Measurements from ENCODE around the gene GRM1.
"Not testable (repeated sequence)": the region's sequence is repeated elsewhere in the genome, so short reads cannot be mapped to it uniquely, and the experiment has no call there.

GRM1 gene

GRCh38 chr6:146200176-146200575 lies 171.3 kb downstream of the GRM1 start:
- no peak for DNase-seq

- no peak for DNase-seq
Observed at GRCh38 chr6:146202570-146202969, 173.7 kb downstream of the GRM1 start.

- no peak for DNase-seq
Observed at GRCh38 chr6:146209942-146210341, 181.1 kb downstream of the GRM1 start.

DNA sequence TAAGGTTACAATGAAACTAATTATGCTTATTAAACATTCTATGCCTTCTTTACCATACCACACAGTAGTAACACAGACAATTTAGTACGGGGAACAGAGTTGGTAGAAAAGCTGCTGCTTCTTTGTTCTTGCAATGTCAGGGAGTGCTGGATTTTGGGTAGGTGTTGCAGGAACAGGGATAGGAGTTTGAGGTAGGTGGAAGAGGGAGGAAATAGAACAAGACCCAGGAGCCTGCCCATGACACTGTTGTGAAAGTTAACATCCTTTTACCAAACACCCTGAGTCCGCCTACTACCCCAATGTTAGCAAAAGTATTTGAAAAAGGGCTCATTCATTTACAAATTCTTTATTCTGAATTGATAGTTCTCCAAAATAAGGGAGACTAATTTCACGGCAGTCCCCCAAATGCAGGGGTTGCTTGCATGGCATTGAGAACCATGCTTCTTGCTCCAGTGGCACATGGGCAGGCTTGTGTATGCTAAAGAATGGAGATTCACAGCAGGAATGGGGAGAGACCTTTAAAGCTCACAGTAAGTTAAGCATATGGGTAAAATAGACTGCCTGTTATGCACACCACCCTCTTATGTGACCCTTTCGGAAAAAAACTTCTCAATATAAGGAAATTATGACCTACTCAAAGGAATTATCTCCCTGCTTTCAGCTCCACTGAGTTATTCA lies 181.7 kb downstream of the GRM1 start:
- DNase-seq = no peak

GRCh38 chr6:146211646-146212045 lies 182.8 kb downstream of the GRM1 start:
- DNase-seq = no peak

DNA sequence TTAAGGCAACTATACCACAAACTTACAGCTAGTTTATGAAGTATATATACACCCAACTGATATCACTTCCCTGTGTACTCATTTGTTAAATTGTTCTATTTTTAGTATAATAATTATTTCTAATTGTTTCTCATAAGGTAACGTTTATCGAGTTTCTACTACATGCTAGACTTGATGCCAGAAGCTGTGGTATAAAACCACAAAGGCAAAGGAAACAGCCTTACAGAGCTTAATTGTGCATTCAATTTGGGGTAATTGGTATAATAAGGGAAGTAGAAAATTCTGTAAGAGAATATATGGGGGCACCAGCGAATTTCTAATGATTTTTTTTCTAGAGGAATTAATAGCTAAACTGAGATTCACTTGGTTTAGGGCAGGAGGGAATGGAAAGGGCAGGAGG lies 183.9 kb downstream of the GRM1 start:
- no peak for DNase-seq

- DNase-seq = no peak
Observed at GRCh38 chr6:146219101-146219500, 190.2 kb downstream of the GRM1 start.

DNA sequence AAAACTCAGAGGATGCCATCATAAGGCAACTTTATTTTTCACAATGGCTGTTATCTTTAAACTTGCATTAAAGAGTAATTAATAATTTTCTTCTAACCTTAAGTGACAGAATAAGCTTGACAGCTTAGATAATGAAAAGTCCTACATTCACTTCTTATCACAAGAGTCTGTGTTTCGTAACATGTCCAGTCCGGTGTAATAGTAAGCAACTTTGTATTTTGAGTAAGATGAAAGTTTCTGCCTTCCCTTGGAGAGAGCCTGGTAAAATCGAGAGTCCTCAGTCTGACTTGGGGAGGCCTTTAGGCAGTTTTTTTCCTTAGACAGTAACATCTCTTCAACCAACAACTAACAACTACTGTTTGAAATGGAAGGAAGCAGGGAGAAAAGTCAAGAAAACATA lies 195.6 kb downstream of the GRM1 start:
- no peak for DNase-seq

DNA sequence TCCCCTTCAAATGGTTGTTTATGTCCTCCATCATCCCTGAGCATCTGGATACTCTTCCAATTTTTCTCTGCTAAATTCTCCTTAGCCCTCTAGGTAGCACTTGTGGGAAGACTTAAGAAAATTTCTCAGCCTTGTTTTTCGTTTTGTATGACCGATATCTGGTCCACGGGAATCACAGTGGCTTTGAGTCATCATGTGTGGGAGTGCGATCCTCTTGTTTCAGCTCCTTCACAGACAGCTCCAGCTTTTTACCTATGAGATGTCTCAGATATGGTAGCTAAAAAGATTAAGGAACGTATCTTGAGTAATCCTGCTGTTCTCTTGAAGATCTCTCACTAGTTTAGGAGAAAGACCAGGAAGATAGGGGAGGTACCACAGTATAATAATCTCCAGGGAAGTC lies 196.1 kb downstream of the GRM1 start:
- no peak for DNase-seq

- no peak for DNase-seq
Observed at GRCh38 chr6:146240322-146240721, 211.5 kb downstream of the GRM1 start.

DNA sequence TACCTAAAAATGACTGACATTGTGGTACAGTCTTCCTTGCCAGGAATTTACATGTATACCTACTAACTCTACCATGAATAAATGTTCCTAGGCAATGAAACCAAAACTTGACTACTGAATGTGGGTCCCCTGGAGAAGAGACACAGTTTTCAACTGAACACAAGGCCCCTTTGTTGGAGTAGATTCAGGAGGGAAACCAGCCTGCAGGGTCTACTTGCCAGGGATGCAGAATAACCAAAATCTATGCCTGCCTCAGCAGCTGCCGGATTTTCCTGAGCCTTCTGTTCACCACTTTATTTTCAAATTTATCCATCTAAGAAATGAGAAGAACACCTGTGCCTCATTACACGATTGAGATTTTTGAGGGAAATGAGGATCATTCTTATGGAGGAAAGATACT lies 211.9 kb downstream of the GRM1 start:
- DNase-seq = no peak

DNA sequence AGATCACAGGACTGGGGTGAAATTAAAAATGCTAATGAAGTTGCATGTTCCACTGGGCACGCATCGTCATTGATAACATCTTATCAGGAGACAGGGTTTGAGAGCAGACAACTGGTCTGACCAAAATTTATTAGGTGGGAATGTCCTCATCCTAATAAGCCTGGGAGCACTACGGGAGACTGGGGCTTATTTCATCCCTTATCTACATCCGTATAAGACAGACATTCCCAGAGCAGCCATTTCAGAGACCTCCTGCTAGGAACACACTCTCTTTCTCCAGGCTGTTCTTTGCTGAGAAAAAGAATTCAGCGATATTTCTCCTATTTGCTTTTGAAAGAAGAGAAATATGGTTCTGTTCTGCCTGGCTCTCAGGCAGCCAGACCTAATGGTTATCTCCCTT lies 214.8 kb downstream of the GRM1 start:
- not testable (repeated sequence) for DNase-seq

DNA sequence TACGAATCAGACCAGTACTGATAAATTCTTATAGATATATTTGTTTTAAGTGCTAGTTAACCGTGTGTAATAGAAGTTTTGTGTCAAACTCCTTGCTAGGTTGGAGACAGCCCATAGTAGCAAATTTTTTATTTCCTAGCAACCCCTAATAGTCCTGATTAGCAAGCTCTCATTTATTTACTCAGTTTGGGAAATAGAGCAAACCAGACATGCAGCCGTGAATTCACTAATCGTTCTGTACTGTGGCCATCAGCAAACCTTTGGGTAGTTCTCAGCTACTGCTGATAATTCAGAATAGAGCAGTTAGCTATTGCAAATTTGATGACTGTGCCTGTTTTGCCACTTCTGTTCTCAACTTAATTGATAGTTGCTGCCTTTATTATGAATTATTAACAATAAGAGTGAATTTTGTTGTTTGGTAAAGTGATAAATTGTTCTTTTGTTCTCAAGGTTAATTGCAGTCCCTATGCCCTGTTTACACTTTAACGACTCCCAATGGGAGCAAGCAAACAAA lies 215.8 kb downstream of the GRM1 start:
- DNase-seq = no peak

DNA sequence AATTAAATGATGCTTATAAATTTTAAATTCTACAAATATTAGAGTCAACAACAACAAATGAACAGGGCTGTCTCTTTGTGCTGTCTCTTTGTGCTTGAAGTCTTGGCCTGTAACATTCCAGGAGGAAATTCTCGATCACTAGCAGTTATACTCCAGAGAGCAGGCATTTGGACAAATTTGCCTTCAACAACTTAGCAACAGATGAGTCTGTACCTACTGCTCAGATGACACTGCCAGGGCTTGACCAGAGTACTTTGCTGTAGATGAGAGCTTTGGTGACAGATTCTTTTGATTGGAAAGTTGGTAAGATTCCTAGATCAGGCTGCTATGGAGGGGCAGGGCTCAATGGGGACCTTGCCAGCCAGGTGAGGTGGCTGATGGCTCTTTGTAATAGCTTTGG lies 217.2 kb downstream of the GRM1 start:
- no peak for DNase-seq

DNA sequence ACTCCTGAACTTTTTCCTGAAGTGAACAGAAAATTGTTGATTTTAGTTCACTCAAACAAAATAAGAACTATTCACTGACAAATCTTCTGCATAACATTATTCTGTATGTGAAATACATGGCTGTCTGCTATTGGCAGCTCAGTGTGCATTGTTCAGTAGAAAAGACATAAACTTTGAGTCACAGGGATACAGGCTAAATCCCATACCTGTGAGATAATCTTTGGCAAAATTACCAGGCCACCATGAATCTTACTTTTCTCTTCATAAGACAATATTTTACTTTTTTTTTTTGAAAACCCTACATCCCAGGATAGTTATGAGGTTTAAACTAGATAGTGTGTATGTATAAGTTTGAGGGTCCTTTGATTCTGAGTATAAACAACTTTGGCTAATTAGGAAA lies 224.8 kb downstream of the GRM1 start:
- DNase-seq = no peak

- no peak for DNase-seq
Observed at GRCh38 chr6:146258206-146258605, 229.3 kb downstream of the GRM1 start.

DNA sequence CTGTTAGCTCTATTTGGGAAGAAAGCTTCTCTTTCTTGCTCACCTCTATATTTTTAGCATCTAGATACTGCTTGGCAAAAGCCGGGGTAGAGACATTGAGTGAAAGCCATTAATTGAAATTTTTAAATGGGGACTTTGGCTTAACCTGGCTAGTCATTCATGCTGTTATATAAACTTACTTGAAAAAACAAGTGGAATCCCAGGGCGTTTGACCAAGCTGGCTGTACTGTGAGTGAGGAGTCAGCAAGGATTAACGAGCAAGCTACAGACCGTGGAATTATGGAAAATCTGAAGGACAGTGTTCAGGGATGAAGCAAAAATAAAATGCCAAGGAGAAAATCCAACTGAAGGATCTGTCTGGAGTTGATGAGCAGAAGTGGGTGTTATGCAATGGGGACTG lies 232.0 kb downstream of the GRM1 start:
- DNase-seq = no peak

DNA sequence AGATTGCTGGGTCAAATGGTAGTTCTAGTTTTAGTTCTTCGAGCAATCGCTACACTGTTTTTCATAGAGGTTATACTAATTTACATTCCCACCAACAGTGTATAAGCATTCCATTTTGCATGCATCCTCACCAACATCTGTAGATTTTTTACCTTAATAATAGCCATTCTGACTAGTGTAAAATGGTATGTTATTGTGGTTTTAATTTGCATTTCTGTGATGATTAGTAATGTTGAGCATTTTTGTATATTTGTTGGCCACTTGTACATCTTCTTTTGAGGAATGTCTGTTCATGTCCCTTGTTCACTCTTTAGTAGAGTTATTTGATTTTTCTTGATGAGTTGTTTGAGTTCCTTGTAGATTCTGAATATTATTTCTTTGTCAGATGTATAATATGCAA lies 236.2 kb downstream of the GRM1 start:
- DNase-seq = no peak

- no peak for DNase-seq
Observed at GRCh38 chr6:146267447-146267846, 238.6 kb downstream of the GRM1 start.

- DNase-seq = no peak
Observed at GRCh38 chr6:146267946-146268345, 239.1 kb downstream of the GRM1 start.

DNA sequence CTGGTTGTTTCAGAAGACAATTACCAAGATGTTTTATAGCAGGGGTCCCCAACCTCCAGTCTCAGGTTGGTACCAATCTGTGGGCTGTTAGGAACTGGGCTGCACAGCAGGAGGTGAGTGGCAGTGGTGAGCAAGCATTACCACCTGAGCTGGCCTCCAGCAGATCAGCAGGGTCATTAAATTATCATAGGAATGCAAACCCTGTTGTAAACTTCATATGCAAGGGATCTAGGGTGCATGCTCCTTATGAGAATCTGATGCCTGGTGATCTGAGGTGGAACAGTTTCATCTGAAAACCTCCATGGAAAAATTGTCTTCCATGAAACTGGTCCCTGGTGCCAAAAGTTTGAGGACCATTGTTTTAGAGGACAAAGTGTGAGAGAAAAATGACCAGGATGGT lies 240.6 kb downstream of the GRM1 start:
- DNase-seq = no peak

DNA sequence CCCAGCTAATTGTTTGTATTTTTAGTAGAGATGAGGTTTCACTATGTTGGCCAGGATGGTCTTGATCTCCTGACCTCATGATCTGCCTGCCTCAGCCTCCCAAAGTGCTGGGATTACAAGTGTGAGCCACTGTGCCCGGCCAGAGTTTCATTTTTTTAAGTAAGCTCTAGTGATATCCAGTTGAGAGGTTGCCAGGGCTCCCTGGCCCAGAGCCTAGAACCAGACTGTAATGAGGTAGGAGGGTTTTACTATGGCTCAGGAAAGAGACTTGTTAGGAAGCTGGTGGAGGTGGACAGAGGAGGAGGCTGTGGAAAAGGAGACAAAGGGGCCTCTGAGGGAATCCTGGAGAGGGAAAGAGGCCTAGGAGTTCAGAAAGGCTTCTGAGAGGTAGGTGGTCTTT lies 242.3 kb downstream of the GRM1 start:
- DNase-seq = not testable (repeated sequence)

DNA sequence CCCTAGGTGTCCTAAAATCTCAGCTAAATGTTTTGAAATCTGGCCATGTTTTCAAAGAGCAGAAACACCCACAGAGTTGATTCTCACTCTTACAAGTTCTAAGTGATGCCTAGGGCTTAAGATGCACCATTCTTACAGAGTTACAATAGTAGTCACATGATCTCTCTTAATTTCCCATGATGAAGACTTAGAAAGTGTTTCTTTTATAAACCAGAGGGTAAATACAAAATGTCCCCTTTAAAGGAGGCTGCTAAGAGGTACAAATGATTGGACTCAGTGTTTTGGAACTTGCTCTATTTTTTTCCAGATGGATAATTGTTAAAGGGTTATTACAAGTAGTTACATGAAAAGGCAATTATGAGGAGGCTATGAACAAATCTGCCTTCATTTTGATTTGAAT lies 244.6 kb downstream of the GRM1 start:
- no peak for DNase-seq

- no peak for DNase-seq
Observed at GRCh38 chr6:146277142-146277541, 248.3 kb downstream of the GRM1 start.

DNA sequence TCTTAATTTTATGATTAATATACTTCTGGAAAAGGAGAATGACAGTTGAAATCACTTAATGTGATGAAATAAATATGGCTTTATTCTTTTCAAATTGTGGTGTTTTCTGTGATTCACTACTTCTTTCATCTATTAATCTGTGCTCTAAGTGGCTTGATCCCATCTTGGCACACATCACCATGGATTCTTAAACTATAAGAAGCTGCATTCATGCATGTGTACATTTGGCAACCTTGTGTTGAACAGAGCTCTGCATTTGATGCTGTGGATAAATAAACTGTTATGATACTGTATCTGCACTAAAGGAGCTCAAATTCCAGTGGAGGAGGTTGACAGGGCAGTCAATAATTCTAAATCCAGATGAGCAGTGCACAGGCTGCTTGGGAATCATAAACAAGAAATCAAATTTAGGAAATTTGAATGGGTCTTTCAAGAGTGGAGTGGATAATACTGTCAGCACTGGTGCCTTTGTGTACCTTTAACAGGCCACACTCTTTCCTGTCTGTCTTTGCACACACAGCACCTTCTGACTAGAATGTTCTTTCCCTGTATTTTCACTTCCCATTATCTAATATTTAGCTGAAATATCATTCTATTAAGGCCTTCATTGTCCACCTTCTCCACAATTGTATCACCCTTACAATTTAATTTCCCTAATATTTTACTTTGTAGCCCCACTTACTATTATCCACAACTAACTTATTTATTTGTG lies 252.9 kb downstream of the GRM1 start:
- DNase-seq = no peak
